NCI-H460 (cell line): ENCODE measurements around the gene BRD4. TPM values are rescaled to one million over a fixed set of nuclear protein-coding genes. Genes with fewer than 3 reads are reported as not detected.

Source experiments
- DNase-seq: peaks from one replicate; pipeline ENCODE4 v3.0.0-alpha.2; 2016; ENCODE audit warnings: low read depth; ENCODE audit errors: extremely low read depth
- small RNA-seq, 2 experiments: library from RNA; depleted of rRNA; stranded (forward); fragments of <200 nt; gene quantifications; one replicate each; pipeline ENCODE3, GENCODE V24; 2014
- total RNA-seq: library from RNA; depleted of rRNA; stranded (reverse); fragments of >200 nt; shearing (Covaris generic); gene quantifications from 2 replicates; pipeline ENCODE4 v1.2.3, GENCODE V29; 2014; rRNA removed

BRD4 gene
- total RNA-seq, 1 experiment from 2014 or later: 23.4 TPM

DNA sequence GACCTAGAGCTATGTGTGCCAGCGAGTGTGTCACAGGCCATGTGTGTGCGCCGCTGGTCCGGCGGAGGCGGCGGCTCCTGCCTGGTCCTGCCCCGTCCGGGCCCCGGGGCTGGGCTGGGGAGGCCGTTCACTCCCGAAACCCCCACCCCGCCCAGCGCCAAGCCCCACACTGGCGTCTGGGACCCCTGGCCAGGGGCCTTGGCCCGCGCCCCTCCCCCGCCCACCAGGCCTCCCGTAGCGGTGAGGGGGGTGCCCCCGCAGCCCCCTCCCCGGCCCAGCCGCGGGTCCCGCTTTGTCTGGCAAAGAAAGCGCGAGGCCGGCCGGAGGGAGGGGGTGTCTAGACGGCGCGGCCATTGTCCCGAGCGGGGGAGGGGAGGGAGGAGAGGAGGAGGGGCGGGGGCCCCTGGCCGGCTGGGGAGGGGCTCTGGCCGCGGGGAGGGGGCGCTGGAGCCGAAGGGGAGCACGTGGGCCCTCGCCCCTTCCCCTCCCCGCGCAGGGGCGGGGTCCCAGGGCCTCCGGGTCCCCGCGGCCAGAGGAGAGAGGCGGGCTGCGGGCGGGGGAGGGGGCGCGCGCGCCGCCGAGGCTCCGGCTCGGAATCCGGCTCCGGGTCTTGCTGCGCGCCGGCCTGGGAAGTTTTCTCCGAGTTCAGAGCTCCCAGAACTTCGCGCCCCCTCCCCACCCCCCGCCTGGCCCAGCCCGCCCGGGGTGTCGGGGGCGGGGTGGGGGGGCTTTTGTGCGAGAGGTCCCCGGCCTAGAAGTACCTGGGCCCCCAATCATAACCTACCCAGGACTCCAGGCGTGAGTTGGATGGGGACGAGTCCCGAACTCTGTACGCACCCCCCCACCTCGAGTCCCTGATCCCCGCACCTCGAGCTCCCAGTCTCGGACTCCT lies 132.4 kb downstream of the BRD4 start:
- no peak for DNase-seq

GRCh38 chr19:15198951-15199660 lies 133.2 kb downstream of the BRD4 start:
- no peak for DNase-seq

DNA sequence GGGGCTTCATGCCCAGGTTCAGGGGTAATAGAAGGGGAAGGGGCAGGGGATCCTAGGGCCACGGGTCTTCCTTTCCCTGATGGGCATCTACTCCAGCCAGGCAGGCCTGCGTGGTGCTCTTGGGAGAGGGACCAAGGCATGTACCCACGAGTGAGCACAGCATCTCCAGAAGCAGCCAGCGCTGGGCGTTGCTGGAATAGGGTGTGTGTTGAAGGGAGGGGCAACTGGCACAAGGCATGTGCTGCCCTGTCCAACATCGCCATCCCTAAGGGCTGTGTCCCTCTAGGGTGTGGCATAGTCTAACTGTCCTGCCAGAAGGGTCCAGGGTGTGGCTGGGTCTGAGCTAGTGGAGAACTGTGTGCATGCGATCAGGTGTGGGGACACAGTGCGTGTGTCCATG lies 134.4 kb downstream of the BRD4 start:
- DNase-seq: no peak

- no peak for DNase-seq
These were observed 134.9 kb downstream of the BRD4 start for GRCh38 chr19:15197275-15197941.

DNA sequence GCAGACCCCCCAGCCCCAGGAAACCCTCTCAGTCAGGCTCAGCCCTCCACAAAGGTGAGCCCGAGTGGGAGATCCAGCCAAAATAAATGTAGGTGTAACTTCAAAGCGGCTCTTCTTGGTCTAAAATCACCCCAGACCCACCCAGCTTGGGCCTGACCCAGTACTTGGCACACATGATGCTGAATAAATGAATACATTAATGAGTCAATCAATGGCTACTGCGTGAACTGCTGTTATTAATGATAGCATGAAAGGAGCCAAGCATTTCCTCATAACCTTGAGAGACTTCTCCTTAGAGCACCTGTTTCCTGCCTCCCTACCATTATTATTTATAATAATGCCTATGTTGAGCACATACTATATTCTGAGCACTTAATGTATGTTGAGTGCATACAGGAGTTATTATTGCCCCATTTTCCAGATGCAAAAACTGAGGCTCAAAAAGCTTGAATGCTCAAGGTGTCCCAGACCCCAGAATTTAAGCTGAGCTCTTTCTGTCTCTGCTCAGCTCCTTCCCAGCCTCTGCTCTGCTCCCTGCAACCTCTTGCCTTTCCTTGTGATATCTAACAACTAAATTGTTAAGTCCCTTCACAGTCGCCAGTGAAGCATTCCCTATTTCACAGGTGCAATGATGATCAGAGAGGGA lies 135.9 kb downstream of the BRD4 start:
- no peak for DNase-seq

DNA sequence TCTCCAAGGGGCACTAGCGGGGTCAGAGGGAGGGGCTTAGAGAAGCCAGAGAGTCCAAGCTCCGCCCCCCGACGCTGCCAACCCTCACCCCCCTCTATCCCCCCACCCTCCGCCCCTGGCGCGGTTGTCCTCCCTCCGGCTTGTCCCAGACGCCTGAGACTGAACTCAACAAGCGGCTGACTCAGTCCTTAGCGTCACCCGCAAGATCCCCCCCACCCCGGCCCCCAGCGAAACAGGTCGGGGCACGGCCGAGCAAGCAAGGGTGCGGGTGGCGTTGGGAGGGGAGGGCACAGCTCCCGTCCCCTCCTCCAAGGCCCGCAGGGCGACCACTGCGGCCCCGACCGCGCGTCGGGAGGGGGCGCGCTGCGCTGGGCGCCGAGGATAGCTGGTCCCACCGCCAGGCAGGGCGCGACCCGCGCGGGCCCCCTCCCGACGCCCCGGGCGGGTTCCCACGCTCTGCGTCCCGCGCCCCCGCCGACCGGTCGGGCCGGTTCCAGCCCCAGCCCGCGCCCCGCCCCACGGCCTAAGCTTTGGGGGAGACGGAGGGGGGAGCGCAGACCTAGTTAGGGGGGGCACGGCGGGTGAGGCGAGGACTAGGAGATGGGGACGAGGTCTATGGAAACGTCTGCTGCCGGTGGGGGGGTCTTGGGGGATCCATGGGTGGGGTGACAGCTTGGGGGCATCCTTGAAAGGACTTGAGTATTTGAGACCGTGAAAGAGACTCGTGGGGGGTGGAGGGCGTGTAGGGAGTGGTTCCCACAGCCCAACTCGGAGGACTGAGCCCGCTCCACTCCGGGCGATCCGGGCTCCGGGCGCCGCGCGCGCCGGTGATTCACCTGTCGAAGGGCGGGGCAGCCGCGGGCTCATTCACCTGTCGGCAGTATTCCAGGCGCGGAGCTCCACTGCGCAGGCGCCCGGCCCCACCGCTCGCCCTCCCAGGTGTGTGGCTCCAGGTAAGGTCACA lies 136.7 kb downstream of the BRD4 start:
- DNase-seq: no peak

DNA sequence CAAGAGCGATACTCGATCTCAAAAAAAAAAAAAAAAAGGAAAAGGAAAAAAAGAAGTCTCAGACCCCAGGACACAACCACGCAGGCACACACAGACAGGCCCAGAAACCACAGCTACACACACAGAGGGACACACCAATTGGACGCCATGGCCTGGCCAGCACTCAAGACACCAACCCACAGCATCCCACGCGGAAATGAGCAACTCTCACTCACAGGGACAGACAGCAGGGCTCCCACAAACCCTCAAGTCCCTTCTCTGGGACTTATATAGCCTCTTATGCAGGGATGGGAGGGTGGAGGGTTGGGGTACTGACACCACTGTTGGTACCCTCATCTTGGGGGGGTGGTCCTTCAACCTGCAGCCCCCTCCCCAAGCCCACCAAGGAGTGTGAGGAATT lies 137.4 kb downstream of the BRD4 start:
- DNase-seq: no peak

GRCh38 chr19:15191982-15192381 lies 140.4 kb downstream of the BRD4 start:
- DNase-seq: no peak

GRCh38 chr19:15191514-15191913 lies 140.8 kb downstream of the BRD4 start:
- no peak for DNase-seq

DNA sequence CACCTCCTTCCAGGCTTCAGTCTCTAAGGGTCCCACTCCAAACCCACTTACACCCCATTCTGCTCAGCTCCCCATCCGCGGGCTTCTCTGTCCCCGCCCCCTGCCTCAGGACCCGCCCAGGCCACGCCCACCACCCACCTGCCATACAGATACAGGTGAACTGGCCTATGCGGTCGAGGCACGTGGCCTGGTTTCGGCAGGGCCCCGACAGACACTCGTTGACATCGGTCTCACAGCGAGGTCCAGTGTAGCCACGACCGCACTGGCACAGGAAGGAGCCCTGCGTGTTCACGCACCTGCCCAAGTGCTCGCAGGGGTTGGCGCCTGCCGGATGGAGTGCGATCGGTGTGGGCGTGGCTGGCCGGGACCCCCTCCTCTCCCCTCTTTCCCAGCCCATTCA lies 143.5 kb downstream of the BRD4 start:
- no peak for DNase-seq

DNA sequence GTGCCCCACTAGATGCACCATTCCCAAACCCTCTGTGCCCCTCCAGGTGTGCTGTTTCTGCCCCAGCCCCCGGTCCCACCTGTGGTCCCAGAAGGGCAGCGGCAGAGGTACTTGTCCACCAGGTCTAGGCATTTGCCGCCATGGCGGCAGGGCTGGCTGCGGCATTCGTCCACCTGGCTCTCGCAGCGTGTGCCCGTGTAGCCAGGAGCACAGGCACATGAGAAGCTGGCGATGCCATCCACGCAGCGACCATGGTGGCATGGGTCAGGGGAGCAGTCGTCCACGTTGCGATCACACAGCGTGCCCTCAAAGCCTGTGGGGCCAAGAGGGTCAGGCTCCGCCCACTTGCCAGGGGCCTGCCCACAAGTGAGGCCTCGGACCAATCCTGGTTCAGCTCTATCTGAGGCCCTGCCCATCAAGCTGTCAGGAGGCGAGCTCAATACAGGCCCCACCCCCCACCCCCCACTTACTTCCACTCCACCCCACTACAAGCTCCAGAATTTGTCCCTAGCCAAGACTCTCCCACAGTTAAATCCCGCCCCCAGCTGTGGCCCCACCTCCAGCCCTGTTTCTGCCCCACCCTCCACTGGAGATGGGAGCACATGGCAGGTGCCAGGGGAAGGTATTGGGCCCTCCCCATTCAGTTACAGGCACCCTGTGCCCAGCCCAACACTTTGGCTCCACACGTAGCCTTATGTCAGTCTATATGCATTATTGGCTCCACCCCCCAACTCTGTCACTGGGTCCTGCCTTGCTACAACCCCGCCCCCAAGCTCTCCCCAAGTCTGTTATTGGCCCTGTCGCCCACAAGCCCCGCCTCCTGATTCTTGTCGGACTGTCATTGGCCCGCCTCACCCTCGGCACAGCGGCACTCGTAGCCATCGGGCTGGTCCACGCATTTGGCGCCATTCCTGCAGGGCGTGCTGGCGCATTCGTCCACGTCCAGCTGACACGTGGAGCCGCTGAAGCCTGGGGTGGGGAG lies 145.0 kb downstream of the BRD4 start:
- peak; percentile 22 for DNase-seq

Small RNA genes lying within 50 kb of the gene (small RNA-seq; reads per million reads assigned to genes)
- 0 reads per million in 2 experiments for gene AC005776.1

Other genes with a start within 250 kb of the BRD4 start
- 10.8 and 12.1 TPM in 2 replicates for gene SYDE1, start 225.1 kb downstream of the BRD4 start, total RNA-seq
- 47.3 and 50.5 TPM in 2 replicates for gene NOTCH3, start 131.5 kb downstream of the BRD4 start, total RNA-seq
- 0.17 and 0.22 TPM in 2 replicates for gene EPHX3, start 100.1 kb downstream of the BRD4 start, total RNA-seq
- gene AKAP8, start 47.2 kb upstream of the BRD4 start, total RNA-seq: 15.3 and 17.9 TPM in 2 replicates
- 47.2 and 49.4 TPM in 2 replicates for gene AKAP8L, start 86.4 kb upstream of the BRD4 start, total RNA-seq
- 9.3 and 10.0 TPM in 2 replicates for gene WIZ, start 117.4 kb upstream of the BRD4 start, total RNA-seq
- not detected in 2 replicates for gene RASAL3, start 132.0 kb upstream of the BRD4 start, total RNA-seq
- gene PGLYRP2, start 147.0 kb upstream of the BRD4 start, total RNA-seq: not detected in 2 replicates
- not detected in 2 replicates for gene CYP4F22, start 176.0 kb upstream of the BRD4 start, total RNA-seq